ENCODE measurements around the gene RBBP5.

The RBBP5 gene

DNA sequence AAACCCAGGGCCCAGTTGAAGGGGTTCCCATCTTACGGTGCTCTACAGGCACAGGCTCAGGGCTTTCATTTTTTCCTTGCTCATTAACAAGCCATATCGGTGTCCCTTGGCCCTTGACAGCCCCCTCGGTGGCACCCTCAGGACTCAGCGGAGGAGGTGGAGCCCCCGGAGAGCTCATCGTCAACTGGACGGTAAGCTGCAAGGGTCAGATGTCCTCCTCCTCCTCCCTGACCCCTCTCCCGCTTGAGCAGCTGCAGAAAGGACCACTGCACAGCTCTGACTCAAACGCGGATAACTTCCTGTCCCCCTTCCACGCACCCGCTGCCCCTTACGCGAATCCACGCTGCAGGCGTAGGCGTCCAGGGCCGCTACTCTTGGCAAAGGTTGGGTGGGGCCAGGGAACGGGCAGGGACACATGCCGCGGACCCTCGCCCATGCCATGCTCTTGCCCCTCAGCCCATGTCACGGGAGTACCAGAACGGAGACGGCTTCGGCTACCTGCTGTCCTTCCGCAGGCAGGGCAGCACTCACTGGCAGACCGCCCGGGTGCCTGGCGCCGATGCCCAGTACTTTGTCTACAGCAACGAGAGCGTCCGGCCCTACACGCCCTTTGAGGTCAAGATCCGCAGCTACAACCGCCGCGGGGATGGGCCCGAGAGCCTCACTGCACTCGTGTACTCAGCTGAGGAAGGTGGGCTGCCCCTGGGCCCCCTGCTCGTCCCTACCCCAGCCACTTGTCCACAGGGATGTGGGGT, 52.2 kb downstream of the RBBP5 start:
- peaks cover 0 to 24% (median 14%) of the 10 kb centered on the region in 5 donors for H3K4me1 ChIP-seq (ENCODE audit: control insufficient read depth in 5 of 5, insufficient read depth in 5 of 5, low read length in 5 of 5)
- H3K9me3 ChIP-seq (ENCODE audit: control insufficient read depth in 5 of 5, low read length in 5 of 5), result no peaks in the 10 kb centered on the region
- no peak overlapping the region for H3K4me3 ChIP-seq (ENCODE audit: low read depth in 1 of 5, low read length in 5 of 5)
- no peaks in the 10 kb centered on the region for H3K27me3 ChIP-seq (ENCODE audit: control insufficient read depth in 5 of 5, insufficient read depth in 4 of 5, low read length in 5 of 5)
- no peak overlapping the region for H3K9ac ChIP-seq (ENCODE audit: low read length in 5 of 5)
- H3K27ac ChIP-seq (ENCODE audit: low read depth, low read length), result no peak overlapping the region
- no peaks in the 10 kb centered on the region for H3K36me3 ChIP-seq (ENCODE audit: control insufficient read depth in 5 of 5, insufficient read depth in 5 of 5, low read length in 5 of 5)

DNA sequence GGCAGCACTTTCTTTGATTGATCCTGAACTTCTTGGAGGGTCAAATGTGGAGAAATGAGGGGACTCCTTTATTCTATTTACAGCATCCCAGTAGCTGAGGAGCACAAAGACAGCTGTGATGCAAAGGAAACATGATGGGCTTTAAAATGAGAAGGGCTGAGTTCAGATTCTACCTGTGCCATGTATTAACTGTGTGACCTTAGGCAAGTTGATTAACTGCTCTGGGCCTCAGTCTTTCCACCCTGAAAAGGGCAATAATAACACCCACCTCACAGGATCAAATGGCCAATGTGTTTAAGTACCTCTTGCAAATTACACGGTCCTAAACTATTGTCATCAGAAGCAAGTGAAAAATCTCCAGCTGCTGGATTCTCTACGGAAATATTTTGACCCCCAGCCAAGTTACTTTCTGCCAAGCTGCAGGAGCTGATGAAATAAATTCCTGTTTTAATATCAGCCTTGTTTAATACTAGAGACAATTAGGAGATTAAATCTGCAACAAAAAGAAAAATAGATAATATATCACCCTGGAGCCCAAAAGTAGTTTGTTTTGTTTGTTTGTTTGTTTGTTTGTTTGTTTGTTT, 53.2 kb downstream of the RBBP5 start:
- no peak overlapping the region for H3K27ac ChIP-seq (ENCODE audit: low read depth, low read length)
- peaks cover 0 to 24% (median 14%) of the 10 kb centered on the region in 5 donors for H3K4me1 ChIP-seq (ENCODE audit: control insufficient read depth in 5 of 5, insufficient read depth in 5 of 5, low read length in 5 of 5)
- no peaks in the 10 kb centered on the region for H3K9me3 ChIP-seq (ENCODE audit: control insufficient read depth in 5 of 5, low read length in 5 of 5)
- no peak overlapping the region for H3K9ac ChIP-seq (ENCODE audit: low read length in 5 of 5)
- no peaks in the 10 kb centered on the region for H3K36me3 ChIP-seq (ENCODE audit: control insufficient read depth in 5 of 5, insufficient read depth in 5 of 5, low read length in 5 of 5)
- no peak overlapping the region for H3K4me3 ChIP-seq (ENCODE audit: low read depth in 1 of 5, low read length in 5 of 5)
- no peaks in the 10 kb centered on the region for H3K27me3 ChIP-seq (ENCODE audit: control insufficient read depth in 5 of 5, insufficient read depth in 4 of 5, low read length in 5 of 5)

- Histone ChIP-seq H3K4me3 (ENCODE audit: low read depth in 1 of 5, low read length in 5 of 5) (no peak overlapping the region), H3K27me3 (ENCODE audit: control insufficient read depth in 5 of 5, insufficient read depth in 4 of 5, low read length in 5 of 5) (no peaks in the 10 kb centered on the region), H3K9ac (ENCODE audit: low read length in 5 of 5) (no peak overlapping the region), H3K9me3 (ENCODE audit: control insufficient read depth in 5 of 5, low read length in 5 of 5) (no peaks in the 10 kb centered on the region), H3K36me3 (ENCODE audit: control insufficient read depth in 5 of 5, insufficient read depth in 5 of 5, low read length in 5 of 5) (no peaks in the 10 kb centered on the region), H3K27ac (ENCODE audit: low read depth, low read length) (no peak overlapping the region), H3K4me1 (ENCODE audit: control insufficient read depth in 5 of 5, insufficient read depth in 5 of 5, low read length in 5 of 5) (peaks cover 0 to 24% (median 14%) of the 10 kb centered on the region in 5 donors)
These were observed 53.8 kb downstream of the RBBP5 start for GRCh38 chr1:205068001-205068400.

GRCh38 chr1:205067031-205067430, 54.7 kb downstream of the RBBP5 start:
- Histone ChIP-seq H3K36me3 (ENCODE audit: control insufficient read depth in 5 of 5, insufficient read depth in 5 of 5, low read length in 5 of 5) (no peaks in the 10 kb centered on the region), H3K27ac (ENCODE audit: low read depth, low read length) (no peak overlapping the region), H3K4me3 (ENCODE audit: low read depth in 1 of 5, low read length in 5 of 5) (no peak overlapping the region), H3K27me3 (ENCODE audit: control insufficient read depth in 5 of 5, insufficient read depth in 4 of 5, low read length in 5 of 5) (no peaks in the 10 kb centered on the region), H3K9ac (ENCODE audit: low read length in 5 of 5) (no peak overlapping the region), H3K4me1 (ENCODE audit: control insufficient read depth in 5 of 5, insufficient read depth in 5 of 5, low read length in 5 of 5) (peaks cover 0 to 30% (median 14%) of the 10 kb centered on the region in 5 donors), H3K9me3 (ENCODE audit: control insufficient read depth in 5 of 5, low read length in 5 of 5) (no peaks in the 10 kb centered on the region)

DNA sequence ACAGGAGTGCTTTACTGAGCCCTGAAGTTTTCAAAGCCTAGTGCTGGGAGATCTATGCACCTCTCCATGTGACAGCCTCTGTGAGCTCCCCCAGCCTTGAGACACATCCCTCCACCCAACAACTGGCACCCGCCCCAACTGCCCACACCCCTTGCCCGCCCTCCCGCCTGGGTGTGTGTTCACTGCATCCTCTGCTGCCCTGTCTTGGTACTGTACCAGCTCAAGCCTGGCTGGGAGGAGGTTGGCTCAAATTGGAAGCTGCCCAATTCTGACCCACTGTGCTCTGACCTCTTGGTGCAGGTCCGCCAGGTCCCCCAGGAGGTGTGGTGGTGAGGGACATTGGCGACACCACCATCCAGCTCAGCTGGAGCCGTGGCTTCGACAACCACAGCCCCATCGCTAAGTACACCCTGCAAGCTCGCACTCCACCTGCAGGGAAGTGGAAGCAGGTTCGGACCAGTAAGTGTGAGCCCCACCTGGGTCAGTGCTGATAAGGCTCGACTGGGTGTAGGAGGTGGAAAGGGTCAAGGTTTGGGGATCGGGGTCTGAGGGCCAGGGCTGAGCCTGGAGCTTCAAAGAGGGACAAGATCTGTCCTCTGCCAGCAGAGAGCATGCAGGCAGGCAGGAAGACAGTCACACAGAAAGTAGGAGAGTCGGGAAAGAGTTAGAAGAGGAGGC, 55.5 kb downstream of the RBBP5 start:
- H3K9ac ChIP-seq (ENCODE audit: low read length in 5 of 5), result no peak overlapping the region
- no peak overlapping the region for H3K27ac ChIP-seq (ENCODE audit: low read depth, low read length)
- H3K9me3 ChIP-seq (ENCODE audit: control insufficient read depth in 5 of 5, low read length in 5 of 5), result no peaks in the 10 kb centered on the region
- no peak overlapping the region for H3K4me3 ChIP-seq (ENCODE audit: low read depth in 1 of 5, low read length in 5 of 5)
- no peaks in the 10 kb centered on the region for H3K27me3 ChIP-seq (ENCODE audit: control insufficient read depth in 5 of 5, insufficient read depth in 4 of 5, low read length in 5 of 5)
- peaks cover 0 to 37% (median 22%) of the 10 kb centered on the region in 5 donors for H3K4me1 ChIP-seq (ENCODE audit: control insufficient read depth in 5 of 5, insufficient read depth in 5 of 5, low read length in 5 of 5)
- no peaks in the 10 kb centered on the region for H3K36me3 ChIP-seq (ENCODE audit: control insufficient read depth in 5 of 5, insufficient read depth in 5 of 5, low read length in 5 of 5)

DNA sequence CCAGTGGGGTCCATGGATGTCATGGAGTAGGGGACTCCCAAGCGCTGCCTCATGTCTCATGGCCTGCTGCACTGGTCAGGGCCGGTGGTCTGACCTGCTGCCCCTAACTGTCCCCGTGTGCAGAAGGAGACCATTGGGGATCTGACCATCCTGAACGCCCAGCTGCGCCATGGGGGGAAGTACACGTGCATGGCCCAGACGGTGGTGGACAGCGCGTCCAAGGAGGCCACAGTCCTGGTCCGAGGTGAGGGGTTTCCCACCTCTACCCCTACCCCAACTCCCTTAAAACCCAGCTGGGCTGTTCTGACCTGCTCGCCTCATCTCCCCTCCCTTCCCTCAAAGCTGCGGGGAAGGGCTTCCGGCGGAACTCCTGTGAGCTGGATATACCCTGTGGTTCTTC, 56.1 kb downstream of the RBBP5 start:
- H3K4me1 ChIP-seq (ENCODE audit: control insufficient read depth in 5 of 5, insufficient read depth in 5 of 5, low read length in 5 of 5), result peaks cover 0 to 38% (median 22%) of the 10 kb centered on the region in 5 donors
- no peak overlapping the region for H3K27ac ChIP-seq (ENCODE audit: low read depth, low read length)
- H3K9ac ChIP-seq (ENCODE audit: low read length in 5 of 5), result no peak overlapping the region
- H3K36me3 ChIP-seq (ENCODE audit: control insufficient read depth in 5 of 5, insufficient read depth in 5 of 5, low read length in 5 of 5), result no peaks in the 10 kb centered on the region
- no peak overlapping the region for H3K4me3 ChIP-seq (ENCODE audit: low read depth in 1 of 5, low read length in 5 of 5)
- no peaks in the 10 kb centered on the region for H3K9me3 ChIP-seq (ENCODE audit: control insufficient read depth in 5 of 5, low read length in 5 of 5)
- H3K27me3 ChIP-seq (ENCODE audit: control insufficient read depth in 5 of 5, insufficient read depth in 4 of 5, low read length in 5 of 5), result no peaks in the 10 kb centered on the region

GRCh38 chr1:205064741-205065316, 56.9 kb downstream of the RBBP5 start:
- Histone ChIP-seq H3K27ac (ENCODE audit: low read depth, low read length) (no peak overlapping the region), H3K4me3 (ENCODE audit: low read depth in 1 of 5, low read length in 5 of 5) (no peak overlapping the region), H3K9ac (ENCODE audit: low read length in 5 of 5) (no peak overlapping the region), H3K27me3 (ENCODE audit: control insufficient read depth in 5 of 5, insufficient read depth in 4 of 5, low read length in 5 of 5) (no peaks in the 10 kb centered on the region), H3K4me1 (ENCODE audit: control insufficient read depth in 5 of 5, insufficient read depth in 5 of 5, low read length in 5 of 5) (peaks cover 0 to 38% (median 22%) of the 10 kb centered on the region in 5 donors), H3K9me3 (ENCODE audit: control insufficient read depth in 5 of 5, low read length in 5 of 5) (no peaks in the 10 kb centered on the region), H3K36me3 (ENCODE audit: control insufficient read depth in 5 of 5, insufficient read depth in 5 of 5, low read length in 5 of 5) (no peaks in the 10 kb centered on the region)

- H3K27ac ChIP-seq (ENCODE audit: low read depth, low read length), result no peak overlapping the region
- H3K27me3 ChIP-seq (ENCODE audit: control insufficient read depth in 5 of 5, insufficient read depth in 4 of 5, low read length in 5 of 5), result no peaks in the 10 kb centered on the region
- no peak overlapping the region for H3K9ac ChIP-seq (ENCODE audit: low read length in 5 of 5)
- no peaks in the 10 kb centered on the region for H3K36me3 ChIP-seq (ENCODE audit: control insufficient read depth in 5 of 5, insufficient read depth in 5 of 5, low read length in 5 of 5)
- peaks cover 0 to 32% (median 18%) of the 10 kb centered on the region in 5 donors for H3K4me1 ChIP-seq (ENCODE audit: control insufficient read depth in 5 of 5, insufficient read depth in 5 of 5, low read length in 5 of 5)
- H3K9me3 ChIP-seq (ENCODE audit: control insufficient read depth in 5 of 5, low read length in 5 of 5), result no peaks in the 10 kb centered on the region
- no peak overlapping the region for H3K4me3 ChIP-seq (ENCODE audit: low read depth in 1 of 5, low read length in 5 of 5)
These were observed 57.5 kb downstream of the RBBP5 start for GRCh38 chr1:205064301-205064700.

GRCh38 chr1:205062895-205063294, 58.9 kb downstream of the RBBP5 start:
- Histone ChIP-seq H3K4me3 (ENCODE audit: low read depth in 1 of 5, low read length in 5 of 5) (no peak overlapping the region), H3K27ac (ENCODE audit: low read depth, low read length) (no peak overlapping the region), H3K27me3 (ENCODE audit: control insufficient read depth in 5 of 5, insufficient read depth in 4 of 5, low read length in 5 of 5) (no peaks in the 10 kb centered on the region), H3K4me1 (ENCODE audit: control insufficient read depth in 5 of 5, insufficient read depth in 5 of 5, low read length in 5 of 5) (peaks cover 0 to 19% (median 8%) of the 10 kb centered on the region in 5 donors), H3K9ac (ENCODE audit: low read length in 5 of 5) (no peak overlapping the region), H3K36me3 (ENCODE audit: control insufficient read depth in 5 of 5, insufficient read depth in 5 of 5, low read length in 5 of 5) (no peaks in the 10 kb centered on the region), H3K9me3 (ENCODE audit: control insufficient read depth in 5 of 5, low read length in 5 of 5) (no peaks in the 10 kb centered on the region)

DNA sequence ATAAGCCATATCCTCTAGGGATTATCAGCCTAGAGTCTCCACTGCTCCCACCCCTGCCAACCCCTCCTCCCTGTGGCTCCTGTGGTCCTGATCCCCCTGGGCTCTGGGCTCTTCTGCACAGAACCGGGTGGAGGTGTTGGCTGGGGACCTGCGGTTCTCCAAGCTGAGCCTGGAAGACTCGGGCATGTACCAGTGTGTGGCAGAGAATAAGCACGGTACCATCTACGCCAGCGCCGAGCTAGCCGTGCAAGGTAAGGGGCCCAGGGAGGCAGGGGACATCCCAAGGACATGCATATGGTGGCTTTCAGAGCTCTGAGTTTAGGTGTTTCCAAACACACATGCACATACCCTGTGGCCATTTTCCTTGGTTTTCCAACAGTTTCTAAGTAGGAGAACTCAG, 59.5 kb downstream of the RBBP5 start:
- H3K27ac ChIP-seq (ENCODE audit: low read depth, low read length), result no peak overlapping the region

More for the DNA sequence above, 59.5 kb downstream of the RBBP5 start:
- H3K4me1 ChIP-seq (ENCODE audit: control insufficient read depth in 5 of 5, insufficient read depth in 5 of 5, low read length in 5 of 5), result peaks cover 0 to 19% (median 8%) of the 10 kb centered on the region in 5 donors
- H3K4me3 ChIP-seq (ENCODE audit: low read depth in 1 of 5, low read length in 5 of 5), result peak overlapping the region in 1 of 5 donors; percentile 6
- no peaks in the 10 kb centered on the region for H3K9me3 ChIP-seq (ENCODE audit: control insufficient read depth in 5 of 5, low read length in 5 of 5)
- H3K27me3 ChIP-seq (ENCODE audit: control insufficient read depth in 5 of 5, insufficient read depth in 4 of 5, low read length in 5 of 5), result no peaks in the 10 kb centered on the region
- H3K36me3 ChIP-seq (ENCODE audit: control insufficient read depth in 5 of 5, insufficient read depth in 5 of 5, low read length in 5 of 5), result no peaks in the 10 kb centered on the region
- no peak overlapping the region for H3K9ac ChIP-seq (ENCODE audit: low read length in 5 of 5)
